HG03520 (cell line): ENCODE results near the gene FUZ.

Experiments used
- ATAC-seq: cut with Tn5 transposase; IDR thresholded peaks from one replicate; pipeline ENCODE4 v1.9.1; 2021; ENCODE audit warnings: mild to moderate bottlenecking, moderate library complexity; ENCODE audit not compliant: unreplicated experiment

The FUZ gene

DNA sequence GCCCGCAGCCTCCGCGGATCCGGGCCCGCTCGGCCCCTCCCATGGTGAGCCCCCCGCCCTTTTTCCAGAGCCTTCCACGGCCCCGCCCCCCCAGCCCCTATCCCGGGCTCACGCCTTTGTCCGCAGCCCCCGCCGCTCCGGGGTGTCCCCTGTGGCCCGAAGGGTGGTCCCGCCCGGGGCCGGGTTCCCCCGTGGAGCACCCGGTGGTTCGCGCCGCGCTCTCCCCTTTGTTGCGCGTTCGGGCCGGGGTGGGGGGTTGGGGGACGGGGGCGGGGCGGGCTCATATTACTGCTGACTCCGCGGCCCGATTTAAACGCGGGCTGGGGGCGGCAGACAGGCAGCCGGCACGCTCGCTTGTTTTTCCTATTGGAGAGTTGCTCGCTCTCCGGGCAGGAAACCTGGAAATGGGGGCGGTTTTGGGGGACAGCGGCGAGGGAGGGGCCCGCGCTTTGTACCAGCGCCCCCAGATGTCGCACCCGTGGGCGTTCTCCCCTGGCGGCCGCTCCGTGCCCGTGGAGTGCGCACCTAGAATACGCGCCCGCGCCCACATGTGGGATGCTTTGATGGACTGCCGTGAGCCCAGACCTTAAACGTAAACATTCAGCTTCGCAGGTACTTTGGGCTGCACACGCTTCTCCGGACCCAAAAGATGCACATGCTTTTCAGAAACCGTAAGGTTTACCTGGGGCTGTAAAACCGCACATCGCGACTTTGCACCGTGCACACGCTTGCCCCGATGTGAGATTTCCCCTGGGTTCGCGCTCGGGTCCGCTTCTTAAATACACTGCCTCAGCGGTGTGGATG, 38.6 kb upstream of the FUZ start:
- ATAC-seq, result no peak

DNA sequence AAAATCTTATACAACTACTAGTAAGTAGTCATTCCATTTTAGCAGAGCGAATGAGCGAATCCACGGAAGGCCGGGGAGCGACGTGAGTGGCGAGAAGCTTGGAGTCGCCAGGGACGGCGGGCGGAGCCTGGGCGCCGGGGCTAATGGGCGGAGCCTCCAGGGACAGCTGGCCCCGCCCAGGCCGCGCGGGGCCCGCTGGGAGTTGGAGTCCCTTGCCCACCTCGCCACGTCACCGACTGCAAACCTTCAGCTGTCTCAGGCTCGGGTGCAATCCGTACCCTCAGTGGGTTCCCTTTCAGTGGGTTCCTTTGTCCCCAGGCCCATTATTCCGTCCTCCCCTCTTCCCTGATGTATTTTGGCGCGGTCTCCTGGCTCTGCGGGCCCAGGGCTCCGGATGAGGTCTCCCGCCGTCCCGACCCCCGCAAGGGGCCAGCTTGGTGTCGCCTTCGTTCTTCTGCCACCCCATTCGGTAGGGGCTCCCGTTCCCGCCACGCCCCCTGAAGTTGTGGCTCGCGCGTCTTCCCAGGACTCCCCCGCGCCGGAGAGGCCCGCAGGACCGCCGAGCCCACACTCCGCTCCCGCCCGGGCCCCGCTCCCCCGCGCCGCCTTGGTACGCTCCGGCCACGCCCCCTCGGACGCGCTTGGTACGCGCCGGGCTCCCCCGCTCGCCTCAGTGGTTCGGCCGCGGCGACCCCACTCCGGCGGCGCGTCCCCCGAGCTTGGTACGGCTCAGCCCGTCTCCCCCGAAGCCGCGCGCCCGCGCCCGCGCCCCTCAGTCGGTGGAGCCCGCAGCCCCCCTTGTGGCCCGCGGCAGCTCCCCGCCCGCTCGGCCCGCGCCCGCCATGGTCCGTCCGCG, 37.6 kb upstream of the FUZ start, which contains the start of gene PTOV1:
PTOV1 (plus strand) TSS at position 673 of the 856 bp plus-strand sequence.
- peak; percentile 70 for ATAC-seq

DNA sequence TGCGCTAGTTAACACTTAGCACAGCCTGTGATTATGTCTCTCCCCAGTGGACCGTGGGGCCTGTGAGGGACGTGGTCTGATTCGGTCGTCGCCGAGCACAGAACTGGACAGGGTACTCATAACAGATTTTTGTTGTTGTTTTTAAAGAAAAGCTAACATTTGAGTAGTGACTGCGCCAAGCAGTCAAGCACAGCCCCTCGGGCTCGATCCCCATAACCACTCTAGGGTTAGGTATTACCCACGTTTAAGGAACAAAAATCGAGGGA, 37.1 kb upstream of the FUZ start:
- no peak for ATAC-seq

DNA sequence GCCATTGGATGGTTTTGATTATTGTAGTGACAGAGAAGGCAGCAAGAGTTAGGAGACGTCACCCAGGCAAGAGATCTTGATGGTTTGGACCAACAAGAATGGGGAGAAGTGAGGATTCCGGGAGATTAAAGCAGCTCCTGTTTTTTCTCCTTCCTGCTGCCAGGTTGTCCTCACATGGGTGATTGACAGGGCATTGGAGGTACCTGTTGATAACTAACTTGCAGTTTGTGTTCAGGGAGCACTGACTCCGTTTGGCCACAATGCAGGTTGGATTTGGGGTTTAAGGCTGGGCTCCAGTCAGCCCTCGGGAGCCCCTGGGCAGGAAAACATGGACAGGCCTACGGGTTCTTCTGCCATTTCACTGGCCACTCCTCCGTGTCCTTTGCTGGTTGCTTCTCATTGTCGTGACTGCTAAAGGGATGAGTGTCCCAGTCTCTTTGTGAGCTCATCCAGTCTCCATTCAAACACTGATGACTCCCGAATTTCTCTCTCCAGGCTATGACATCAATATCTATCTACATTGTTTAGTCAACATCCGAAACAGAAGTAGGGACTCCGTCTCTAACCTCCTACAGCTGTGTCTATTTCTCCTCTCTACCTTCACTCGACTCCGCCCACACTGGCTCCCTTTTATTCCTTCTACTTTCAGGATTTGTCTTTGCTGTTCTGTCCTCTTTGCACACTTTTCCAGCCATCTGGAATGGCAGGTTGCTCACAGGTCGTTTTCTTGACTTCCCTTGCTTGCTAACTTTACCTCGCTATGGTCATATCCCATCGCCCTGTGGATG, 36.5 kb upstream of the FUZ start:
- ATAC-seq, result no peak

DNA sequence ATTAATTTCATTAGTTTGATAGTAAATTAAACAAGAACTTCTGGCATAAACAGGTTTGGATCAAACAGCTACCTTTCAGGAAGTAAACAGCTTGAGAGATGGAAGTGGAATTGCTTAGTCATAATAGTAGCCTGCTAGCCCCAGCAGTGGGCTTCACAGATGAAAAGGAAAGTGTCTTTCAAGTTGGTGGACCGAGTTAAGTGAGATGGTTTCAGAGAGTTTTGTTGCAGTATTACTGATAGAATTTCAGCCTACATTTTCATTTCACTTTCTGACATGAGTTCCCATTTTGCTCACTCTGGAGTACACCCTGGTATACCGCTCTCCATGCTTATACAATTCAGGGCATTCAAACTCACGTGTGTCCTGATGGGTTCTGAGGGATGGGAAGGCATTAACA, 35.8 kb upstream of the FUZ start:
- no peak for ATAC-seq

DNA sequence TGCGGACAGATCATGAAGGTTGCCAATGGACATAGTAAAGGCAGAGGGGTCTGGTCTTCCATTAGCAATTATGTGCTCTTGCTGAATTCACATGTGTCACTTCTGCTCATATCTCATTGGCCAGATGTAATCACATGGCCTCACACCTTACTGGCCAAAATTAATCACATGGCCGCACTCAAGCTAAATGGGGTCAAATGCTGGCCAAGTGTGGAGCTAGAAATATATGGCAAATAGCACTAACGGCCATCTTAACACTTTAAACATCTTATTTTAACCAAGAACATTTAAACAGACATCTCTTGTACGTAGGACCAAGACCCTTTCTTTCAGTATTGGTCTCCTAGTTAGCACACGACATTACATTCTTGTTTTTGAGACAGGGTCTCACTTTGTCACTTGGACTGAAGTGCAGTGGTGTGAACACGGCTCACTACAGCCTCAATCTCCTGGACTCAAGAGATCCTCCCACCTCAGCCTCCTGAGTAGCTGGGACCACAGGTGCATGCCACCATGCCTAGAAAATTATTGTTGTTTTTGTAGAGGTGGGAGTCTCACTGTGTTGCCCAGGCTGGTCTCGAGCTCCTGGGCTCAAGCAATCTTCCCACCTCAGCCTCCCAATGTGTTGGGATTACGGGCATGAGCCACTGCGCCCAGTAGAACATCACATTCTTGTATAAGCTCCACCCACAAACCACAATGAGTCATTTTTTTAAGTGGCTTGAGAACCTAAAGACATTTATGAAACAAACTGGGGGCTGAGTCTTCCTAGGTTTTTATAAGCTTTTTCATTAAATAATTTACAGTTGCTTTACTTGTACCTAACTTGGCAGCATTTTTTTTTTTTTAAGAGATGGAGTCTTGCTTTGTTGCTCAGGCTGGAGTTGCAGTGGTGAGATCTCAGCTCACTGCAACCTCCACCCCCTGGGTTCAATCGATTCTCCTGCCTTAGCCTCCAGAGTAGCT, 34.9 kb upstream of the FUZ start:
- no peak for ATAC-seq

DNA sequence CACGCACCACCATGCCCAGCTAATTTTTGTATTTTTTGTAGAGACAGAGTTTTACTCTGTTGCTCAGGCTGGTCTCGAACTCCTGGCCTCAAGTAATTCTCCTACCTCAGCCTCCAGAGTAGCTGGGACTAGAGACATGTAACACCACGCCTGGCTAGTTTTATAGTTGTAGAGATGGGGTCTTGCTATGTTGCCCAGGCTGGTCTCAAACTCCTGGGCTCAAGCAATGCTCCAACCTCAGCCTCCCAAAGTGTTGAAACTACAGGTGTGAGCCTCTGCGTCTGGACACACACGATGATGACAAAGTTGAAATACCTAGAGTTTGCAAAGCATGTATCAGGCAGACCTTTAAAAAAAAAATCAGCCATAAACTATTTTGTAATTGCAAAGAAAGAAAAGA, 33.3 kb upstream of the FUZ start:
- ATAC-seq, result no peak

DNA sequence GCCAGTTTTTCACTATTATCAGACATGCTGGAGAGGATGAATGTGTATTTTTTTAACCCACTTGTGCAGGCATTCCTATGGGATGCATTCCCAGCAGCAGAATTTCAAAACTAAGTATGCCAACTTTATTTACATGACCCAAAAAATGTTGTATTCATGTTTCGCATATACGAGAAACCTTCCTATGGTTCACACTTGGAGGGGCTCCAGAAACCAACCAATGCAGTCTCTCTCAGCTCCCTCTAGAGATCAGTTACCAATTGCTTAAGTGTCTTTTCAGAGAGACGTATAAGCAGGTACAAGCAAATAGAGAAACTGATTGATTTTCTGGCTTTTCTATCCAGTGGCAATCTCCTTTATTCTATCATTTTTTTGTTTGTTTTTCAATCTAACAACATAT, 32.3 kb upstream of the FUZ start:
- ATAC-seq, result no peak

DNA sequence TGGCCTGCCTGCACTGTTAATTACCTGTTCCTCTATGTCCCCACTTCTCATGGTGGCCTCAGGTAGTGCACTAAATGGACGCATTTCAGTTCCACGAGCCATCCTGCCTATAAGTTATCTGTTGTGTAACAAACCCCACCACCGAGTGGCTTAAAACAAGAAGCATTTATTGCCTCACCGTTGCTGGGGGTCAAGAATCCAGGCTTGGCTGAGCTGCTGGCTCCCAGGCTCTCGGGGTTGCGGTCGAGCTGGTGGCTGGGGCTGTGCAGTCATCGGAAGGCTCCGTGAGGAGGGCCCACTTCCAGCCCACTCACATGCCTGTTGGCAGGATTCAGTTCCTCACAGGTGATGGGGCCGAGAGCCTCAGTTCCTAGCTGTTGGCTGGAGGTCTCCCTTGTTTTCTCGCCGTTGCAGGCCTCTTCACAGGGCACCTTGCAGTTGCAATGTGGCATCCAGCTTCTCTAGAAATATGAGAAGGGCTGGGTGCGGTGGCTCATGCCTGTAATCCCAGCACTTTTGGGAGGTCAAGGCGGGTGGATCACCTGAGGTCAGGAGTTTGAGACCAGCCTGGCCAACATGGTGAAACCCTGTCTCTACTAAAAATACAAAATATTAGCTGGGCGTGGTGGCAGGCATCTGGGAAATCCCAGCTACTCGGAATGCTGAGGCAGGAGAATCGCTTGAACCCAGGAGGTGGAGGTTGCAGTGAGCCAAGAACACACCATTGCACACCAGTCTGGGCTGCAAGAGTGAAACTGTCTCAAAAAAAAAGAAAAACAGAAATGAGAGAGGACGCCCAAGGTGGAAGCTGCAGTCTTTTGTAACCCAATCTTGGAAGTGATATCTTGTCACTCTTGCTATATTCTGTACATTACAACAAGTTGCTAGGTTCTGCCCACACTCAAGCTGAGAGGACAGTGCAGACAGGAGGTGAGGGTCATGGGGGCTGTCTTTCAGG, 31.3 kb upstream of the FUZ start:
- ATAC-seq, result no peak

DNA sequence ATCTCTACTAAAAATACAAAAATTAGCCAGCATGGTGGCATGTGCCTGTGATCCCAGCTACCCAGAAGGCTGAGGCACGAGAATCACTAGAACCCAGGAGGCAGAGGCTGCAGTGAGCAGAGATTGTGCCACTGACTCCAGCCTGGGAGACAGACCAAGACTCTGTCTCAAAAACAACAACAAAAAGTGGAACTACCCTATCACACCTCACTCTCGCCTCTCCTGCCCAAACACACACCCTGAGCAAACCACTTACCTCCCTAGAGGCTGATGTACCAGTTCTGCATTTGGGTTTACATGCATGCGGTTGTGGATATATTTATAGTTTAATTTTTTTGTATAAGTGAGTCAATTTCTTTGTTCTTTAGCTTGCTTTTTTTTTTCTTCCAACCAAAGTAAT, 30.2 kb upstream of the FUZ start:
- ATAC-seq, result no peak

DNA sequence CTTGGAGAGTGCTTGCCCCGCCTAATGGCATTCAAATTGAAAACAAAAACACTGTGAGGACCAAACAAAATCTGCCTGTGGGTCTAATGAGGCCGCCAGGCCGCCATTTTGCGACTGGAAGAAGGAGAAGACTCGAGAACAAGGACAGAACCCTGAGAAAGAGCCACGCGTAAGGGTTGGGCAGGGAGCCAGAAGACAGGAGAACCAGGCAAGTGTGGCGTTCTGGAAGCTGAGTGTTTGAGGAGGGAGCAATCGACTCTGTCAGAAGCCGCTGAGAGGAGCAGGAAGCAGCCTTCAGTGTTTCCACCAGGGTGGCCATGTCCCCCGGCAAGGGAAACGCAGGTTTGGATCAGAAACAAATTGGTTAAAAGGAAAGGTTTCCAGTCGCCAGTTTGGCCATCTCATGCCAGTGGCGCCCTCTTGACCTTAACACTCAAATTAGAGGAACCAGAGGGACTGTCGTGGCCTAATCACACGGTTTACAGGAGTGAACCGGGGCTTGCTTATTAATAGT, 27.7 kb upstream of the FUZ start:
- no peak for ATAC-seq

DNA sequence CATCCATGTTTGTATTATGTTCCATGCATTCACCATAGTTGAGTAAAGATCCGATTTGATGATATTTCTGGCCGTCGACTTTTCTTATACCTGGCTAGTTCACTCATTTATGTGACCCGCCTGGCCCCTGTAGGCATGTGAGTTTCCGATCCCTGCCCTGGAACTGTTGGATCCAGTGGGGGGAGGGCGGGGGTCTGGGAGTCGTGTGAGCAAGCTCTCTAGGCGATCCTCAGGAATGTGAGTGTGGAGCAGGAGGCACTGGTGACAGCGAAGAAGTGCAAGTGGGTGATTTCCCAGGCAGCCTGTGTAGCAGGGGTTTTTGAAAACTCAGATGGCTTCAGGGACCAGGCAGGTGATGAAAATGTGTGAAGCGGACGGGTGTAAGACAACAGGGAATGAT, 27.2 kb upstream of the FUZ start:
- ATAC-seq, result no peak

DNA sequence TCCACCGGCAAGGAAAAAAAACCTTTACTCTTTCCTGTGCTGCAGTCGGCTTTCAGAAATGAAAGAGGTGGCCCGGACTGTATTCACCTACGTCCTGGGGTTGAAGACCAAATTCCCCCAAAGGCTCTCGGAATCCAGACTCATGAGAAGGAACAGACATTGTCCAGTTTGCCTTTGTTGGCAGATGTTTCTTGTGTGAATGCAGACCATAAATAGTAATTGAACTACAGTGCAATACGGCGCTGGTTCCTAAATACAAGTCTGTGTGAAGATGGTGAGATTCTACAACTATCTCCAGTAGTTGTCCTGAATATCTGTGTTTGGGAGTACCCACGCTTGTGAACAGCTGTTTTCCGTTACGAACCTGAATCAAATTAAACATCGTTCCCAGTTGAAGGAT, 26.6 kb upstream of the FUZ start:
- ATAC-seq, result no peak

DNA sequence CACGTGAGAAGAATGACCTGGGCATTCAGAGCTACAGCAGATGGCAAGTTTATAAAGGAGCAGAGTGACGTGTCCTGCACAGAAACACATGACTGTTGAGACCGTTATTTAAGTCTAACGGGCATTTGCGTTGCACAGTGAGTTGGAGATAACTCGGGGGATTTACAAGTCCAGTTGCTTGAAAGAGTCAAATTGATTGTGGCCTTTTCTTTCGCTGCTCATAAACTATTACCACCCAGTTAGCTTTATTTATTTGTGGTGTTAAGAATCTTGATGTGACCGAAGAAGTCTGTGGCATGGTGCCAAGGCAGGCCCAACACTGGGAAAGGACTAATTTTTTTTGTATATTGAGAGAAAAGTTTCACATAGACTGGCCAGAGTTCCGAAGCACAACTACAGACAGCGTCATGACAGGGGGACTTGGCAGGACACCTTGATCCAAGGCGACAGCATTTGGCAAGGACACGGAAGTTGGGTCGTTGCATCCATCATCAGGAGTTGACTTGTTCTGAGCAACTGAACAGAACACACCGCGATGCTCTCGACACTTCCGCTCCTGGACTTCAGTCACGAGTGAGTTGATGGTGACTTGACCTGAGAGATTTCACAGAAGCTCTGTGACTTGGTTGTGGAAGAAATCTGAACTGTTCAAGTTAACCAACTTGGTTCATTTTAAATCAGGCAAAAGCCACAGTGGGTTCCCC, 25.9 kb upstream of the FUZ start:
- no peak for ATAC-seq

DNA sequence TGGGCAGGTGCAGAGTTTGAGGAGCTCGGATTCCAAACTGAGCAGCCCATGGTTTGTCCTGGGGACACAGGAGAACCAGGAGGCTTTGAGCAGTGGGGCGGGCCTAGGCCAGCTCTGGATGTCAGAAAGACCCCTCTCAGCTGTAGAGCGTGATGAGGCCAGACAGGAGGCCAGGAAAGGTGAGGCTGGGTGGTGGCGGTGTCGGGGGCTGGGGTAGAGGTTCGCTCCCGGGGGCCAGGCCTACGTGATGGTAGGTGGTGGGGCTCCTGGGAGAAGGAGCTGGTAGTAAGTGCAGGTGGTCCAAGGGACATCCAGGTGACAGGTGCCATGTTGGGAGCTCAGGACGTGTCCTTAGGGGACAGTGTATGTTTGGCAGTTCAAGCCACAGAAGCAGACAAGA, 24.3 kb upstream of the FUZ start:
- ATAC-seq, result no peak

DNA sequence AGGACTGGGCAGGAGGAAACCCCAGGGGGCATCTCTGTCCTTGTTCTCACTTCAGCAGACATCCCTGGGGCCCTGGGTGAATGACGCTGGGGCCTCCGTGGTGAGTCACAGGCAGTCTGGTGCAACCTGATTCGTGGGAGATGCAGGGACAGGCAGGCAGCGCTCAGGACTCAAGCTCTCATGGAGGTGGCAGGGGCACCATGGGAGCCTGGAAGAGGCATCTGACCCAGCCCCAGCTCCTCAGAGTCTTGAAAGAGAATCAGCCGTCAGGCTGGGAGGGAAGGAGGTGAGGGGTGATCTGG, 23.9 kb upstream of the FUZ start:
- ATAC-seq, result no peak

DNA sequence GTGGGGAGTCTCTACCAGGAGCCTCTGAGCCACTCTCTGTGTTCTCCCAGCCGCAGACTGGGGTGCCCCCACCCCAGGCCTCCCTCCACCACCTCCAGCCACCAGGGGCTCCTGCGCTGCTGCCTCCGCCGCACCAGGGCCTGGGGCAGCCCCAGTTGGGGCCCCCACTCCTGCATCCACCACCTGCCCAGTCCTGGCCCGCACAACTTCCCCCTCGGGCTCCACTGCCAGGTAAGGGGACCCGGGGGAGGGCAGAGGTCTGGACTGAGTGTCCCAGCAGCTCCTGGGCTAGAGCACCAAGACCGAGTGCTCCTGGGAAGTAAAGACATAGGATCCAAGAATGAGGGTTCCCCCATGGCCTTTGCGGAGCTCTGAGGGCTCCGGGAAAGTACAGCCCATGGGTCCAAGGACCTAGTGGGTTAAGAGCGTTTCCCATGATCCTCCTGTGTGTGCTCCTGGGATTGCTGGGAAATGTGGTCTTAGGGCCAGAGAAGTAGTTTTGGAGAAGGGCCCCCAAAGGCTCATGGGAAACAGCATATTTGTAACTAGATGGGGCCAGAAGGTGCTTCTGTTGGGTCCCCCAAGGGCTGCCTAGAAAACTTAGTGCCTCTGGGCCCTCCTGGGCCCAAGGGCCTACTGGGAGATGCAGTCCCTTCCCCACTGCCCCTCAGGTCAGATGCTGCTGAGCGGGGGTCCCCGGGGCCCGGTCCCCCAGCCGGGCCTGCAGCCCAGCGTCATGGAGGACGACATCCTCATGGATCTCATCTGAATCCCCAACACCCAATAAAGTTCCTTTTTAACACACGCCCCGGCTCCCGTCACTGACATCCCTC, 23.3 kb upstream of the FUZ start:
- ATAC-seq, result no peak

DNA sequence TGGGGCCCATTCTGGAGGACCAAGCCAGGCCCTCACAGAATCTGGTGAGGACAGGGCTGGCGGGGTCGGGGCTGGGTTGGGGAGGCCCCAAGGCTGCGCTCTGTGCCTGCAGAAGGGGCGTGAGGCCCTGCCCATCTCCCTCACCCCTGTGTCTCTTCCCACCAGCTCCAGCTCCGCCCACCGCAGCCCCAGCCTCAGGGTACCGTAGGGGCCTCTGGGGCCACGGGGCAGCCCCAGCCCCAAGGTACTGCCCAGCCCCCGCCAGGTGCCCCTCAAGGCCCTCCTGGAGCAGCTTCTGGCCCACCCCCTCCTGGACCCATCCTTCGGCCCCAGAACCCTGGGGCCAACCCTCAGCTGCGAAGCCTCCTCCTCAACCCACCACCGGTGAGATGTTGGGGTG, 22.5 kb upstream of the FUZ start:
- ATAC-seq, result no peak
